HG03521 (cell line): ENCODE data around the gene COMMD1.
"Not testable (repeated sequence)": the region's sequence is repeated elsewhere in the genome, so short reads cannot be mapped to it uniquely, and the experiment has no call there.

ENCODE experiments used
- ATAC-seq: cut with Tn5 transposase; IDR thresholded peaks from one replicate; pipeline ENCODE4 v1.9.1; 2021; ENCODE audit warnings: mild to moderate bottlenecking, moderate library complexity; ENCODE audit not compliant: unreplicated experiment

The COMMD1 gene

GRCh38 chr2:61922714-61923113, 17.2 kb downstream of the COMMD1 start:
- no peak for ATAC-seq

GRCh38 chr2:61924895-61925663, 19.6 kb downstream of the COMMD1 start:
- no peak for ATAC-seq

- no peak for ATAC-seq
These were observed 21.3 kb downstream of the COMMD1 start for GRCh38 chr2:61926531-61927477.

GRCh38 chr2:61928826-61929461, 23.5 kb downstream of the COMMD1 start:
- ATAC-seq, result no peak

- ATAC-seq, result no peak
These were observed 31.6 kb downstream of the COMMD1 start for GRCh38 chr2:61937098-61937497.

- ATAC-seq, result no peak
These were observed 32.4 kb downstream of the COMMD1 start for GRCh38 chr2:61937886-61938285.

GRCh38 chr2:61938511-61938910, 33.0 kb downstream of the COMMD1 start:
- ATAC-seq, result no peak

GRCh38 chr2:61943251-61943650, 37.8 kb downstream of the COMMD1 start:
- no peak for ATAC-seq

- ATAC-seq, result no peak
These were observed 41.2 kb downstream of the COMMD1 start for GRCh38 chr2:61946666-61947065.

- ATAC-seq, result no peak
These were observed 43.4 kb downstream of the COMMD1 start for GRCh38 chr2:61948661-61949457.

- no peak for ATAC-seq
These were observed 43.9 kb downstream of the COMMD1 start for GRCh38 chr2:61949458-61949713.

- ATAC-seq, result no peak
These were observed 44.5 kb downstream of the COMMD1 start for GRCh38 chr2:61949714-61950560.

- no peak for ATAC-seq
These were observed 45.3 kb downstream of the COMMD1 start for GRCh38 chr2:61950571-61951315.

- ATAC-seq, result no peak
These were observed 46.4 kb downstream of the COMMD1 start for GRCh38 chr2:61951881-61952280.

- no peak for ATAC-seq
These were observed 46.8 kb downstream of the COMMD1 start for GRCh38 chr2:61952288-61952687.

GRCh38 chr2:61954856-61955255, 49.4 kb downstream of the COMMD1 start:
- not testable (repeated sequence) for ATAC-seq

GRCh38 chr2:61959381-61960293, 54.2 kb downstream of the COMMD1 start:
- ATAC-seq, result no peak

- no peak for ATAC-seq
These were observed 55.9 kb downstream of the COMMD1 start for GRCh38 chr2:61961231-61961901.
